IMR-90 (cell line): ENCODE data around the gene NEGR1. TPM values are rescaled to one million over a fixed set of nuclear protein-coding genes. Genes with fewer than 3 reads are reported as not detected.

Source experiments
- ATAC-seq: fragments of 200-7000 bp; cut with Tn5 transposase; 2 replicates; pipeline ENCODE4 v1.9.1; 2020; ENCODE audit warnings: low read depth, mild to moderate bottlenecking, moderate library complexity
- BruUV-seq: library from RNA; stranded (reverse); fragments of 400-500 nt; replicated peaks from 2 replicates; lab custom pipeline; 2021; lab: Mats Ljungman, UMichigan
- CTCF ChIA-PET: fragments of 300-600 bp; formaldehyde crosslinking; extraction: SDS; loops from one replicate; lab custom pipeline; 2021; ENCODE audit warnings: antibody characterized with exemption; lab: Yijun Ruan, JAX
- POLR2A ChIA-PET: fragments of 300-600 bp; sonication (Branson Sonifier 250); formaldehyde crosslinking; loops from one replicate; lab custom pipeline; 2022; ENCODE audit warnings: antibody characterized with exemption; ENCODE audit not compliant: unreplicated experiment; lab: Charles Lee
- DNase-seq: peaks from one replicate; pipeline ENCODE4 v3.0.0; 2013
- H2AFZ ChIP-seq: replicated peaks from 2 replicates; pipeline ENCODE3; 2013; ENCODE audit warnings: low read length, mild to moderate bottlenecking; ENCODE audit not compliant: poor library complexity
- H2AK5ac ChIP-seq: 2 replicates; pipeline ENCODE4 v1.6.1; 2013; ENCODE audit warnings: low read depth, low read length, inconsistent platforms
- H2AK9ac ChIP-seq: replicated peaks from 2 replicates; pipeline ENCODE3; 2013; ENCODE audit warnings: mild to moderate bottlenecking, low read depth, low read length, moderate library complexity; ENCODE audit not compliant: poor library complexity
- H2BK120ac ChIP-seq: 2 replicates; pipeline ENCODE4 v1.6.1; 2013; ENCODE audit warnings: low read depth, low read length, inconsistent platforms
- H2BK15ac ChIP-seq: 3 replicates; pipeline ENCODE4 v1.6.1; 2013; ENCODE audit warnings: low read depth, low read length, inconsistent platforms
- H2BK20ac ChIP-seq: 2 replicates; pipeline ENCODE4 v1.6.1; 2013; ENCODE audit warnings: low read depth, mild to moderate bottlenecking, inconsistent platforms, low read length, moderate library complexity
- H2BK5ac ChIP-seq: 2 replicates; pipeline ENCODE4 v1.6.1; 2013; ENCODE audit warnings: mild to moderate bottlenecking, low read depth, low read length, inconsistent platforms; ENCODE audit not compliant: poor library complexity, severe bottlenecking
- H3K14ac ChIP-seq: replicated peaks from 2 replicates; pipeline ENCODE4 v1.6.1; 2013; ENCODE audit warnings: low read depth, low read length, inconsistent platforms
- H3K18ac ChIP-seq: 2 replicates; pipeline ENCODE4 v1.6.1; 2013; ENCODE audit warnings: low read depth, low read length, control low read depth
- H3K23ac ChIP-seq: 2 replicates; pipeline ENCODE4 v1.6.1; 2013; ENCODE audit warnings: low read depth, low read length, inconsistent platforms
- H3K27ac ChIP-seq: 2 replicates; pipeline ENCODE4 v1.5.1; 2013; ENCODE audit warnings: mild to moderate bottlenecking, control low read depth, low read length; ENCODE audit not compliant: insufficient read depth
- H3K27me3 ChIP-seq: 2 replicates; pipeline ENCODE4 v1.6.1; 2013; ENCODE audit warnings: low read length; ENCODE audit not compliant: control insufficient read depth, insufficient read depth
- H3K36me3 ChIP-seq: 2 replicates; pipeline ENCODE4 v1.6.1; 2013; ENCODE audit warnings: low read length, mixed read lengths; ENCODE audit not compliant: control insufficient read depth, insufficient read depth
- H3K4ac ChIP-seq: 2 replicates; pipeline ENCODE4 v1.6.1; 2013; ENCODE audit warnings: low read depth, low read length, inconsistent platforms
- H3K4me1 ChIP-seq: 2 replicates; pipeline ENCODE4 v1.6.1; 2013; ENCODE audit warnings: low read length, mixed read lengths; ENCODE audit not compliant: control insufficient read depth, insufficient read depth
- H3K4me2 ChIP-seq: 2 replicates; pipeline ENCODE4 v1.6.1; 2013; ENCODE audit warnings: low read depth, mild to moderate bottlenecking, control low read depth, low read length, moderate library complexity
- H3K4me3 ChIP-seq: 2 replicates; pipeline ENCODE4 v1.5.1; 2013; ENCODE audit warnings: low read depth, mild to moderate bottlenecking, control low read depth, low read length, moderate library complexity; ENCODE audit not compliant: insufficient read depth
- H3K56ac ChIP-seq: 2 replicates; pipeline ENCODE4 v1.6.1; 2013; ENCODE audit warnings: low read length, inconsistent platforms; ENCODE audit not compliant: insufficient read depth; ENCODE audit errors: extremely low read depth
- H3K79me1 ChIP-seq, 2 experiments: 2 replicates each; pipeline ENCODE4 v1.6.1; 2013; ENCODE audit warnings: low read length in 2 of 2, inconsistent platforms in 1 of 2, low read depth in 1 of 2
- H3K9ac ChIP-seq: 2 replicates; pipeline ENCODE4 v1.6.1; 2013; ENCODE audit warnings: low read depth, low read length, control low read depth
- H3K9me1 ChIP-seq: 2 replicates; pipeline ENCODE4 v1.6.1; 2013; ENCODE audit warnings: low read length, inconsistent platforms; ENCODE audit not compliant: insufficient read depth
- H3K9me3 ChIP-seq: 2 replicates; pipeline ENCODE4 v1.6.1; 2013; ENCODE audit warnings: low read length; ENCODE audit not compliant: control insufficient read depth, insufficient read depth
- H4K20me1 ChIP-seq: 2 replicates; pipeline ENCODE4 v1.6.1; 2013; ENCODE audit warnings: low read length, inconsistent platforms; ENCODE audit not compliant: insufficient read depth
- H4K5ac ChIP-seq: 2 replicates; pipeline ENCODE4 v1.6.1; 2013; ENCODE audit warnings: mild to moderate bottlenecking, low read depth, low read length, control low read depth
- H4K8ac ChIP-seq, 2 experiments: 2 replicates each; pipeline ENCODE4 v1.6.1; 2013; ENCODE audit warnings: low read depth in 2 of 2, low read length in 2 of 2, control low read depth in 1 of 2, inconsistent platforms in 1 of 2
- H4K91ac ChIP-seq: 2 replicates; pipeline ENCODE4 v1.6.1; 2013; ENCODE audit warnings: low read depth, low read length, inconsistent platforms; ENCODE audit not compliant: insufficient read depth
- BHLHE40 ChIP-seq: fragments of 150-350 bp; IDR thresholded peaks from 2 replicates; pipeline ENCODE4 v1.6.1; 2016; ENCODE audit warnings: mild to moderate bottlenecking, low read depth, low read length
- CEBPB ChIP-seq: IDR thresholded peaks from 2 replicates; pipeline ENCODE4 v1.6.1; 2012; ENCODE audit warnings: low read depth, low read length, improper control_type of control experiment
- CHD1 ChIP-seq: IDR thresholded peaks from 2 replicates; pipeline ENCODE4 v1.6.1; 2012; ENCODE audit warnings: low read depth, low read length, improper control_type of control experiment
- CTCF ChIP-seq: conservative IDR thresholded peaks from 2 replicates; pipeline ENCODE4 v1.5.1; 2012; ENCODE audit warnings: mild to moderate bottlenecking, low read depth, low read length, improper control_type of control experiment
- ELK1 ChIP-seq: fragments of 150-350 bp; IDR thresholded peaks from 2 replicates; pipeline ENCODE4 v1.6.1; 2016; ENCODE audit warnings: low read depth, mild to moderate bottlenecking, low read length, moderate library complexity, borderline replicate concordance
- FOS ChIP-seq: fragments of 150-350 bp; IDR thresholded peaks from 2 replicates; pipeline ENCODE4 v1.6.1; 2016; ENCODE audit warnings: low read depth, low read length
- MAFK ChIP-seq: IDR thresholded peaks from 2 replicates; pipeline ENCODE4 v1.6.1; 2012; ENCODE audit warnings: low read depth, low read length, improper control_type of control experiment
- MAZ ChIP-seq: IDR thresholded peaks from 2 replicates; pipeline ENCODE4 v1.6.1; 2012; ENCODE audit warnings: low read depth, mild to moderate bottlenecking, low read length, improper control_type of control experiment, moderate library complexity, borderline replicate concordance
- MXI1 ChIP-seq: IDR thresholded peaks from 2 replicates; pipeline ENCODE4 v1.6.1; 2012; ENCODE audit warnings: low read depth, mild to moderate bottlenecking, low read length, moderate library complexity, borderline replicate concordance
- NFE2L2 ChIP-seq: fragments of 150-350 bp; IDR thresholded peaks from 2 replicates; pipeline ENCODE4 v1.6.1; 2016; ENCODE audit warnings: low read depth, mild to moderate bottlenecking, low read length
- POLR2A ChIP-seq: IDR thresholded peaks from 2 replicates; pipeline ENCODE4 v1.6.1; 2012; ENCODE audit warnings: mild to moderate bottlenecking, low read depth, low read length
- RAD21 ChIP-seq: IDR thresholded peaks from 2 replicates; pipeline ENCODE4 v1.6.1; 2012; ENCODE audit warnings: low read length, improper control_type of control experiment
- RCOR1 ChIP-seq: IDR thresholded peaks from 2 replicates; pipeline ENCODE4 v1.6.1; 2012; ENCODE audit warnings: mild to moderate bottlenecking, low read length, improper control_type of control experiment; ENCODE audit not compliant: insufficient replicate concordance
- RFX5 ChIP-seq: IDR thresholded peaks from 2 replicates; pipeline ENCODE4 v1.8.0; 2012; ENCODE audit warnings: low read depth, mild to moderate bottlenecking, low read length, moderate library complexity
- SMC3 ChIP-seq: fragments of 150-350 bp; IDR thresholded peaks from 2 replicates; pipeline ENCODE4 v1.6.1; 2016; ENCODE audit warnings: low read depth, mild to moderate bottlenecking, antibody characterized with exemption, low read length, moderate library complexity
- USF2 ChIP-seq: fragments of 150-350 bp; IDR thresholded peaks from 2 replicates; pipeline ENCODE4 v1.6.1; 2017; ENCODE audit warnings: mild to moderate bottlenecking, antibody characterized with exemption, low read length, low read depth
- WGBS, 2 experiments: methylation state at CpG; one replicate each; pipeline versions ENCODE4 v1.1.5 to v1.1.7; 2013; ENCODE audit warnings: missing lambda C conversion rate in 2 of 2; ENCODE audit not compliant: insufficient read length in 1 of 2; ENCODE audit errors: extremely low coverage in 2 of 2; 5-methylcytosine and 5-hydroxymethylcytosine counted together
- dilution Hi-C: fragments of 300-500 bp; cut with HindIII; formaldehyde crosslinking; loops from one replicate; pipeline ENCODE4 v1.14.3; 2018; ENCODE audit warnings: low sequenced_read_pairs; ENCODE audit not compliant: unreplicated experiment
- in situ Hi-C: fragments of 300-500 bp; cut with MboI; formaldehyde crosslinking; loops from 3 replicates; pipeline ENCODE4 v1.14.3; 2019; ENCODE audit warnings: low sequenced_read_pairs, inconsistent platforms, mixed read lengths
- intact Hi-C: fragments of 100-400 bp; cut with micrococcal nuclease; formaldehyde crosslinking; loops from 2 replicates; pipeline ENCODE4 v1.10.0; 2022
- polyA plus RNA-seq, 3 experiments: library from polyadenylated mRNA; depleted of rRNA; stranded (reverse); fragments of >200 nt; gene quantifications; 2 replicates each; pipeline ENCODE4 v1.2.3, GENCODE V29; 2012; ENCODE audit warnings: low replicate concordance in 1 of 3
- total RNA-seq: library from RNA; depleted of rRNA; stranded (reverse); fragments of >200 nt; gene quantifications from 2 replicates; pipeline ENCODE4 v1.2.3, GENCODE V29; 2012

Gene NEGR1
- total and polyA plus RNA-seq, 2 of the 4 experiments (the other 2 are of a cell fraction) = 5.1 to 9.1 TPM

GRCh38 chr1:72166426-72166825, 115.9 kb downstream of the NEGR1 start:
- in situ Hi-C loops (no loop called here), intact Hi-C loops (no loop called here), dilution Hi-C loops (no loop called here)
- H3K36me3 ChIP-seq = no peaks in the 10 kb centered on the region
- H3K14ac ChIP-seq = no peak overlapping the region
- H2BK20ac ChIP-seq = no peak overlapping the region
- ChIA-PET CTCF (no interaction called here), POLR2A (no interaction called here)
- no peak for TF ChIP-seq CEBPB
- TF ChIP-seq CTCF = no peak
- TF ChIP-seq POLR2A = no peak
- no peak for TF ChIP-seq NFE2L2
- TF ChIP-seq USF2 = no peak
- TF ChIP-seq FOS = no peak
- TF ChIP-seq MXI1 = no peak
- TF ChIP-seq ELK1 = no peak
- TF ChIP-seq RAD21 = no peak
- TF ChIP-seq CHD1 = no peak
- no peak for TF ChIP-seq MAFK
- no peak for TF ChIP-seq MAZ
- TF ChIP-seq SMC3 = no peak
- no peak for TF ChIP-seq RCOR1
- no peak for TF ChIP-seq RFX5
- TF ChIP-seq BHLHE40 = no peak
- H3K9ac ChIP-seq = no peak overlapping the region
- H2AK5ac ChIP-seq = no peak overlapping the region
- no peak overlapping the region for H3K4ac ChIP-seq
- no peaks in the 10 kb centered on the region for H3K27me3 ChIP-seq
- H4K91ac ChIP-seq = no peak overlapping the region
- H3K4me3 ChIP-seq = no peak overlapping the region
- no peaks in the 10 kb centered on the region for H3K4me1 ChIP-seq
- no peak overlapping the region for H3K27ac ChIP-seq
- no peak overlapping the region for H3K56ac ChIP-seq
- no peak overlapping the region for H4K5ac ChIP-seq
- no peak overlapping the region for H3K4me2 ChIP-seq
- DNase-seq = no peak
- ATAC-seq = no peak
- no peak overlapping the region for H3K23ac ChIP-seq
- BruUV-seq = no TSS peak
- no peaks in the 10 kb centered on the region for H4K20me1 ChIP-seq
- no peaks in the 10 kb centered on the region; a peak in 1 of 4 replicates for H3K79me1 ChIP-seq
- H2AK9ac ChIP-seq = no peak overlapping the region
- H4K8ac ChIP-seq = no peak overlapping the region
- no peaks in the 10 kb centered on the region for H3K9me3 ChIP-seq
- no peak overlapping the region for H2BK15ac ChIP-seq
- H2AFZ ChIP-seq = no peak overlapping the region
- no peaks in the 10 kb centered on the region for H3K9me1 ChIP-seq
- no peak overlapping the region for H2BK120ac ChIP-seq
- H3K18ac ChIP-seq = no peak overlapping the region
- no CpG with 5 or more reads among the region's 2 CpGs for WGBS, 2 experiments
- no peak overlapping the region for H2BK5ac ChIP-seq
